ENCODE results near the gene DAAM1. TPM values are rescaled to one million over a fixed set of nuclear protein-coding genes. Genes with fewer than 3 reads are reported as not detected.

DAAM1 gene
- total RNA-seq, 2 experiments from 2014 or later, result 30.1 to 72.8 TPM

DNA sequence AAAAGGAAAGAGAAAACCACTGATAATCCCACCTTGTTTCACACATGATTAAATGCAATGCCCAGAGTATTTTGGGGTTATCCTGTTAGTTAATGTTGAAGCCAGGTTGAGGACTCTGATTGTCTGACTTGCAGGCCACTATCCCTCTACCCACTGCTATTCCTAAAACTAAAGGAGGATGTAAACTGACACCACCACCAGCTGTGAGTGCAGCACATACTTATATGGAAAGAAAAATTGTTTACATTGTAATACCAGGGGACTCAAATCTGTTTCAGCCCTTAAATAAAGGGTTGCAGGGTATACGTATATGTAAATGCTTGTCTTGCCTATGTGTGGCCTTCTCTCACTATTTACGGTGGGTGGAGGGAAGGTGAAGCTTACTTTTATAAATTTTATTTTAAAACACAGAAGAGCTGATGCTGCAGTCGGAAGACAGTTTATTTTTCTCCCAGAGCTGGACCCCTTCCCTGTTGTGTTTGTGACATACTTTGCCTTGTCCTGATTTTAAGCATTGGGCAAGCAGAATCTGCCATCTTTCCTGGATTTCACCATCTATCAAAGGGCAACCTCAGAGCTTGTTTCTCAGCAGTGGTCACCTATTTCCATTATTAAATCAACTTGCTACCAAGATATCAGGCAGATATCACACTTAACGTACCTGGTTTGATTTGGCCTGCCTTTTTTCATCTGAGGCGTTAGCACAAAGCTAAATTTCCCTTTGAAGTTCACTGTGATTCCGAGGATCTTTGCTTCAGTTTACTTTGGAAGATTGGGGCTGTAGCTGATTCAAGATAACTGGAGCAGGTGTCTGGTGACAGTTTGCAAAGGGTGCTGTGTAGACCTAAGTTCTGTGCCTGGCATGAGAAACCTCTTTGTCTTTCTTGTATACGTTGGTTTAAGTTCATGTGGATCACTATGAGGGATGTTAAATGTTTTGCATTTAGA lies 25.2 kb downstream of the DAAM1 start:
- H3K9me2 ChIP-seq (ENCODE audit: insufficient read depth, low read length), result no peaks in the 10 kb centered on the region
- 0 out of 2 replicates have a peak, but pooled peaks cover 5% of the 10 kb centered on the region for H3K9me3 ChIP-seq (ENCODE audit: low read length)
- no peak overlapping the region for H2AFZ ChIP-seq (ENCODE audit: low read length)
- H3K4me1 ChIP-seq (ENCODE audit: insufficient read depth, low read length, poor library complexity, severe bottlenecking), result peaks cover 36% of the 10 kb centered on the region
- H3K4me3 ChIP-seq (ENCODE audit: low read depth, low read length, poor library complexity, severe bottlenecking), result no peak overlapping the region
- no TSS peak for BruUV-seq (replicated peaks)
- DNase-seq (ENCODE audit: low spot score), result no peak
- POLR2A ChIA-PET, result interaction anchor here (0.6 to 1.2 kb wide), 4 partner anchors 10 to 98 kb away, joined by 3 to 5 read pairs (median 4); no protein-coding TSS in a partner anchor
- H3K27ac ChIP-seq (ENCODE audit: low read depth, low read length, poor library complexity, severe bottlenecking), result no peak overlapping the region
- H3K79me2 ChIP-seq (ENCODE audit: insufficient read depth, low read depth, low read length), result peaks cover 99% of the 10 kb centered on the region
- no peak for TF ChIP-seq EZH2phosphoT487 (IDR thresholded peaks at IDR 0.05; ENCODE audit: borderline replicate concordance, low read depth, low read length)
- no peak for TF ChIP-seq CTCF (conservative IDR thresholded peaks at IDR 0.05; ENCODE audit: low read length)
- CTCF ChIA-PET (ENCODE audit: unreplicated experiment), result interaction anchor here (0.5 kb wide), 1 partner anchor 122 kb away, joined by 3 read pairs; no protein-coding TSS in a partner anchor
- intact Hi-C loops (cut with micrococcal nuclease; ENCODE audit: unreplicated experiment), result no loop called here
- no peak overlapping the region for H3K4me2 ChIP-seq (ENCODE audit: low read length)
- H4K20me1 ChIP-seq (ENCODE audit: insufficient read depth, low read length), result peaks cover 13% of the 10 kb centered on the region; the same call in 1 of the 2 replicates
- peaks cover 23% of the 10 kb centered on the region for H3K36me3 ChIP-seq (ENCODE audit: insufficient read depth, low read length)

DNA sequence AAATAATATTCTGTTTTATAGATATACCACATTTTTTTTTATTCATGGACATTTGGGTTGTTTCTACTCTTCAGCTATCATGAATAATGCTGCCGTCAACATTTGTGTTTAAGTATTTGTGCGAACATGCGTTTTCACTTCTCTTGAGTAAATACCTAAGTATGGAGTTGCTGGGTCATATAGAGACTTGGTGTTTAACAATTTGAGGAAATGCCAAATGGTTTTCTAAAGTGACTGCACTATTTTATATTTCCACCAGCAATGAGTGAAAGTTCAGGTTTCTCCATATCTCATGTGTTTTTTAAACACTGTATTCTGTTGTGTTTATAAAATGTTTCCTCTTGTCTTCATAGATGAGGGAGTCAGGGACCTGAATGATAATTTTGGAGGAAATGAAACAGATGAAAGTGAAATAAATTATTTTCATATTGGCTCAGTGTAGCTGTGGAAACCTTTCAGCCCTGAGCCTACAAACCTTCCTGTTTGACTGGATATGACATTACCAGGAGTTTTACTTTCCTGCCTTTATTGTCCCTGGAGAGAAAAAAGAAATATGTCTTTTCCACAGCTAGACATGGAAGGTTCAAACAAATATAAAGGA lies 26.3 kb downstream of the DAAM1 start:
- H3K4me1 ChIP-seq (ENCODE audit: insufficient read depth, low read length, poor library complexity, severe bottlenecking), result peaks cover 36% of the 10 kb centered on the region
- no peak for TF ChIP-seq CTCF (conservative IDR thresholded peaks at IDR 0.05; ENCODE audit: low read length)
- no peak for TF ChIP-seq EZH2phosphoT487 (IDR thresholded peaks at IDR 0.05; ENCODE audit: borderline replicate concordance, low read depth, low read length)
- no peaks in the 10 kb centered on the region for H3K9me2 ChIP-seq (ENCODE audit: insufficient read depth, low read length)
- H2AFZ ChIP-seq (ENCODE audit: low read length), result no peak overlapping the region
- H3K4me3 ChIP-seq (ENCODE audit: low read depth, low read length, poor library complexity, severe bottlenecking), result no peak overlapping the region
- H3K27ac ChIP-seq (ENCODE audit: low read depth, low read length, poor library complexity, severe bottlenecking), result no peak overlapping the region
- no TSS peak for BruUV-seq (replicated peaks)
- no peak for DNase-seq (ENCODE audit: low spot score)
- H3K79me2 ChIP-seq (ENCODE audit: insufficient read depth, low read depth, low read length), result peaks cover 99% of the 10 kb centered on the region
- peaks cover 13% of the 10 kb centered on the region; the same call in 1 of the 2 replicates for H4K20me1 ChIP-seq (ENCODE audit: insufficient read depth, low read length)
- H3K36me3 ChIP-seq (ENCODE audit: insufficient read depth, low read length), result peaks cover 19% of the 10 kb centered on the region
- H3K9me3 ChIP-seq (ENCODE audit: low read length), result 0 out of 2 replicates have a peak, but pooled peaks cover 5% of the 10 kb centered on the region
- no peak overlapping the region for H3K4me2 ChIP-seq (ENCODE audit: low read length)
- intact Hi-C loops (cut with micrococcal nuclease; ENCODE audit: unreplicated experiment), result no loop called here
- CTCF ChIA-PET (ENCODE audit: unreplicated experiment), result no interaction called here
- POLR2A ChIA-PET, result no interaction called here

All from OCI-LY7 (cell line).